ENCODE results near the gene GPC2. TPM values are rescaled to one million over a fixed set of nuclear protein-coding genes. Genes with fewer than 3 reads are reported as not detected.

Gene GPC2
- polyA plus RNA-seq, 2 of the 4 experiments (the other 2 are of a cell fraction): 1.1 to 2.9 TPM

DNA sequence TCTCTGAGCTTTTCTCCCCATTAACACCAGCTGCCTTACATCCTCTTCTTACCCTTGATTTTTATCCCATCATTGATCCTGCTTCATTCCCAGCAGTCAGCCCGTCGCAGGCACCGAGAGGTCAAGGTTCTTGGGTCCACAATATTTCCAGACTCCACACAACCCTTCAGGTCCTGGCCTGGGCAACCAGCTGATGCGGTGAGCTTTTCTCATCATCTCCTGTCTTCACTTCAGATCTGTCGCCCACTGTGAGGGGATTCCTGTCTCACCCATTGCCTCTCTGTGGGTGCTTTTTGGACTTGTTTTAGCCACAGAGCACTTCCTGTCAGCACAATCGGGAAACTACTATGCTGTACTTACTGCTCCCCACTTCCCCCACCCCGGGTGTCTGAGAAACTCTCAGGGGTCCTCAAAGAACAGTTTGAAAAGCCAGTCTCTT is 34.2 kb upstream of the GPC2 start:
- Histone ChIP-seq H3K4me1 (no peaks in the 10 kb centered on the region), H3K4me3 (no peak overlapping the region), H3K4me2 (no peak overlapping the region), H3K27ac (no peak overlapping the region), H3K9me3 (no peaks in the 10 kb centered on the region)
- POLR2A ChIA-PET: interaction anchor here (0.5 kb wide), 1 partner anchor 159 kb away, joined by 3 read pairs; no protein-coding TSS in a partner anchor
- no peak for DNase-seq (ENCODE audit: low read depth in 1 of 2, low spot score in 1 of 2)
- CTCF ChIA-PET: interaction anchor here (1.6 to 4.2 kb wide), 2 partner anchors 9 to 78 kb away, joined by 4 to 23 read pairs; no protein-coding TSS in a partner anchor
- no peak for ATAC-seq
- TF ChIP-seq FOSB (CRISPR knock-in tag; IDR thresholded peaks at IDR 0.05): no peak
- no peak for TF ChIP-seq CHD4 (IDR thresholded peaks at IDR 0.05; ENCODE audit: borderline replicate concordance)
- no peak for TF ChIP-seq CEBPB (IDR thresholded peaks at IDR 0.05)
- TF ChIP-seq JUN (IDR thresholded peaks at IDR 0.05): no peak
- TF ChIP-seq GATA3 (IDR thresholded peaks at IDR 0.05; ENCODE audit: borderline replicate concordance): no peak
- 85% methylated on average over 7 of the region's 7 CpGs for WGBS (ENCODE audit: missing lambda C conversion rate)
- FAIRE-seq: no peak

- no peaks in the 10 kb centered on the region for H3K4me1 ChIP-seq
- ATAC-seq (no peak), FAIRE-seq (no peak), DNase-seq (ENCODE audit: low read depth in 1 of 2, low spot score in 1 of 2) (no peak)
- ChIA-PET CTCF (interaction anchor here (1.3 to 4.2 kb wide), 4 partner anchors 8 to 78 kb away, joined by 4 to 23 read pairs (median 4); no protein-coding TSS in a partner anchor), POLR2A (interaction anchor here (0.5 to 0.6 kb wide), 2 partner anchors 77 to 160 kb away, joined by 3 to 6 read pairs; no protein-coding TSS in a partner anchor)
- no peak overlapping the region for H3K27ac ChIP-seq
- no peak overlapping the region for H3K4me2 ChIP-seq
- H3K9me3 ChIP-seq: no peaks in the 10 kb centered on the region
- TF ChIP-seq HDAC2 (IDR thresholded peaks at IDR 0.05): no peak
- TF ChIP-seq RCOR1 (IDR thresholded peaks at IDR 0.05; ENCODE audit: low read depth, low read length): no peak
- no peak for TF ChIP-seq FOSL2 (IDR thresholded peaks at IDR 0.05)
- no peak for TF ChIP-seq FOSL2 (CRISPR knock-in tag; IDR thresholded peaks at IDR 0.05)
- TF ChIP-seq JUN (IDR thresholded peaks at IDR 0.05): no peak
- TF ChIP-seq EHMT2 (IDR thresholded peaks at IDR 0.05; ENCODE audit: low read depth): no peak
- no peak for TF ChIP-seq KDM1A (IDR thresholded peaks at IDR 0.05; ENCODE audit: low read depth)
- TF ChIP-seq JUNB (IDR thresholded peaks at IDR 0.05): no peak
- no peak for TF ChIP-seq TFCP2L1 (CRISPR knock-in tag; IDR thresholded peaks at IDR 0.05)
- no peak for TF ChIP-seq USF2 (IDR thresholded peaks at IDR 0.05)
- no peak overlapping the region for H3K4me3 ChIP-seq
- 92% methylated on average over 5 of the region's 5 CpGs for WGBS (ENCODE audit: missing lambda C conversion rate)
Measured at GRCh38 chr7:100210805-100211204, 33.6 kb upstream of the GPC2 start.

GRCh38 chr7:100209493-100209892 is 32.3 kb upstream of the GPC2 start:
- Histone ChIP-seq H3K4me2 (no peak overlapping the region), H3K9me3 (no peaks in the 10 kb centered on the region), H3K4me3 (no peak overlapping the region), H3K27ac (no peak overlapping the region), H3K4me1 (no peaks in the 10 kb centered on the region)
- POLR2A ChIA-PET: no interaction called here
- TF ChIP-seq CHD2 (IDR thresholded peaks at IDR 0.05; ENCODE audit: low read length, partially characterized antibody): no peak
- TF ChIP-seq ELK1 (IDR thresholded peaks at IDR 0.05; ENCODE audit: low read depth, low read length): no peak
- no peak for TF ChIP-seq HDAC2 (IDR thresholded peaks at IDR 0.05)
- no peak for TF ChIP-seq CBX2 (IDR thresholded peaks at IDR 0.05; ENCODE audit: borderline replicate concordance, low read depth)
- TF ChIP-seq CEBPB (IDR thresholded peaks at IDR 0.05): no peak
- TF ChIP-seq, protein P1, sequence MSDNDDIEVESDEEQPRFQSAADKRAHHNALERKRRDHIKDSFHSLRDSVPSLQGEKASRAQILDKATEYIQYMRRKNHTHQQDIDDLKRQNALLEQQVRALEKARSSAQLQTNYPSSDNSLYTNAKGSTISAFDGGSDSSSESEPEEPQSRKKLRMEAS (IDR thresholded peaks at IDR 0.05): no peak
- no peak for TF ChIP-seq BHLHE40 (IDR thresholded peaks at IDR 0.05; ENCODE audit: low read depth, low read length)
- 84% methylated on average over 6 of the region's 6 CpGs for WGBS (ENCODE audit: missing lambda C conversion rate)
- CTCF ChIA-PET: interaction anchor here (0.9 to 4.2 kb wide), 8 partner anchors 8 to 84 kb away, joined by 3 to 23 read pairs (median 4); no protein-coding TSS in a partner anchor
- FAIRE-seq (no peak), ATAC-seq (no peak), DNase-seq (ENCODE audit: low read depth in 1 of 2, low spot score in 1 of 2) (no peak)

GRCh38 chr7:100208911-100209408 is 31.8 kb upstream of the GPC2 start:
- no peak for ATAC-seq
- CTCF ChIA-PET: interaction anchor here (1.1 to 4.2 kb wide), 6 partner anchors 8 to 76 kb away, joined by 3 to 23 read pairs (median 4); no protein-coding TSS in a partner anchor
- FAIRE-seq: no peak

More at GRCh38 chr7:100208911-100209408, 31.8 kb upstream of the GPC2 start:
- 77% methylated on average over 6 of the region's 6 CpGs for WGBS (ENCODE audit: missing lambda C conversion rate)
- no peaks in the 10 kb centered on the region for H3K4me1 ChIP-seq
- H3K4me2 ChIP-seq: no peak overlapping the region
- no peak overlapping the region for H3K27ac ChIP-seq
- H3K4me3 ChIP-seq: no peak overlapping the region
- POLR2A ChIA-PET: no interaction called here
- DNase-seq (ENCODE audit: low read depth in 1 of 2, low spot score in 1 of 2): no peak
- no peak for TF ChIP-seq KDM5A (IDR thresholded peaks at IDR 0.05)
- TF ChIP-seq CHD4 (IDR thresholded peaks at IDR 0.05; ENCODE audit: borderline replicate concordance): no peak
- no peak for TF ChIP-seq RNF2 (IDR thresholded peaks at IDR 0.05; ENCODE audit: borderline replicate concordance, low read depth)
- no peak for TF ChIP-seq BHLHE40 (IDR thresholded peaks at IDR 0.05; ENCODE audit: low read depth, low read length)
- TF ChIP-seq, protein P2, sequence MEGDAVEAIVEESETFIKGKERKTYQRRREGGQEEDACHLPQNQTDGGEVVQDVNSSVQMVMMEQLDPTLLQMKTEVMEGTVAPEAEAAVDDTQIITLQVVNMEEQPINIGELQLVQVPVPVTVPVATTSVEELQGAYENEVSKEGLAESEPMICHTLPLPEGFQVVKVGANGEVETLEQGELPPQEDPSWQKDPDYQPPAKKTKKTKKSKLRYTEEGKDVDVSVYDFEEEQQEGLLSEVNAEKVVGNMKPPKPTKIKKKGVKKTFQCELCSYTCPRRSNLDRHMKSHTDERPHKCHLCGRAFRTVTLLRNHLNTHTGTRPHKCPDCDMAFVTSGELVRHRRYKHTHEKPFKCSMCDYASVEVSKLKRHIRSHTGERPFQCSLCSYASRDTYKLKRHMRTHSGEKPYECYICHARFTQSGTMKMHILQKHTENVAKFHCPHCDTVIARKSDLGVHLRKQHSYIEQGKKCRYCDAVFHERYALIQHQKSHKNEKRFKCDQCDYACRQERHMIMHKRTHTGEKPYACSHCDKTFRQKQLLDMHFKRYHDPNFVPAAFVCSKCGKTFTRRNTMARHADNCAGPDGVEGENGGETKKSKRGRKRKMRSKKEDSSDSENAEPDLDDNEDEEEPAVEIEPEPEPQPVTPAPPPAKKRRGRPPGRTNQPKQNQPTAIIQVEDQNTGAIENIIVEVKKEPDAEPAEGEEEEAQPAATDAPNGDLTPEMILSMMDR (IDR thresholded peaks at IDR 0.05): no peak
- TF ChIP-seq ZFP36 (IDR thresholded peaks at IDR 0.05; ENCODE audit: borderline replicate concordance, partially characterized antibody): no peak
- TF ChIP-seq CHD2 (IDR thresholded peaks at IDR 0.05; ENCODE audit: low read length, partially characterized antibody): no peak
- no peaks in the 10 kb centered on the region for H3K9me3 ChIP-seq
